GM18907 (cell line): ENCODE results near the gene FAM199X.
A peak's percentile ranks its signal among the peaks of the same experiment; 100 is the strongest.
"Not testable (repeated sequence)": the region's sequence is repeated elsewhere in the genome, so short reads cannot be mapped to it uniquely, and the experiment has no call there.

Experiments
- ATAC-seq: cut with Tn5 transposase; IDR thresholded peaks from one replicate; pipeline ENCODE4 v1.9.1; 2021; ENCODE audit warnings: mild to moderate bottlenecking, moderate library complexity; ENCODE audit not compliant: unreplicated experiment

Gene FAM199X

DNA sequence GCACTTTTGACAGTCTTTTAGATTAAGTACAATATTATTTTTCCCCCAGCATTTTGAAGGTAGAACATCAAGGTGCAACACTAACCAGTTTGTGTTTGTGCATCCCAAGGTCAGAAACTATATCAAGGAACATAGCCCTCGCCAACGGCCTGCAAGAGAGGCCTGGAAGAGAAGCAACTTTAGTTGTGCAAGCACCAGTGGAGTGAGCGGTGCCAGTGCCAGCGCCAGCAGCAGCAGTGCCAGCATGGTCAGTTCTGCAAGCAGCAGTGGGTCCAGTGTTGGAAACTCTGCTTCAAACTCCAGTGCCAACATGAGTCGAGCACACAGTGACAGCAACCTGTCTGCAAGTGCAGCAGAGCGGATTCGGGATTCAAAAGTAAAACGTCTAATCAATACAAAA is 21.7 kb downstream of the FAM199X start:
- no peak for ATAC-seq

DNA sequence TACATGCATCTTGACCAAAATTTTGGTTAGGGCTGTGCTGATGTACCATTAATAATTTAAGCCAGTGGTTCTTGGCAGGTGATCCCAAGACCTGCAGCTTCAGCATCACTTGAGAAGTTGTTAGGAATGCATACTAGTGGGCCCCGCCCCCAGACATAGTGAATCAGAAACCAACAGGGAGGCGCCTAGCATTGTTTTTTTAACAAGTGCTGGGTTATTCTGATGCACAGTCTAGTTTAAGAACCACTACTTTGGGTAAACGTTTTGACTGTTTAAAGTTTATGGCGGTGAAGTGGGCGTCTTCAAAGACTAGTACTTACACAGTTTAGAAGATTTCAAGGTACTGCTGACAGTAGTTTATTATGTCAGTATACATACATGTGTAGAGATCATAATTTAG is 23.6 kb downstream of the FAM199X start:
- ATAC-seq: no peak

DNA sequence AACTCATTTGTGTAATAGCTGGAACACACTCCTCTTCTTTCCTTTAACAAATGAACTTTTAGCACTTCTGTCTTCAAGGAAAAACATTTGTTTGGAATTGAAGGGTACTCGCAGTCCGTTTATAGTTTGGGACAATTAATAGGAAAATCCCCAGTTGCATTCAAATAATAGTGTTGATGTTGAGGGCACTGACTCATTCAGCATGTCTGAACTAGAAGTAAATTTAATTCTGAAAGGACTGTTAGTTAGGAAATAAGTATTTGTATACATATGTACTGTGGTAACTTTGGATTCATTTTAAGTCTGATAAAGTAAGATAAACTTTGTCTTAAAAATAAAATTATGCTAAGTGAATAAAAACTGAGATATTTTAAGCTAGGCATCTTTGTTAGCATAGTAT is 27.2 kb downstream of the FAM199X start:
- no peak for ATAC-seq

DNA sequence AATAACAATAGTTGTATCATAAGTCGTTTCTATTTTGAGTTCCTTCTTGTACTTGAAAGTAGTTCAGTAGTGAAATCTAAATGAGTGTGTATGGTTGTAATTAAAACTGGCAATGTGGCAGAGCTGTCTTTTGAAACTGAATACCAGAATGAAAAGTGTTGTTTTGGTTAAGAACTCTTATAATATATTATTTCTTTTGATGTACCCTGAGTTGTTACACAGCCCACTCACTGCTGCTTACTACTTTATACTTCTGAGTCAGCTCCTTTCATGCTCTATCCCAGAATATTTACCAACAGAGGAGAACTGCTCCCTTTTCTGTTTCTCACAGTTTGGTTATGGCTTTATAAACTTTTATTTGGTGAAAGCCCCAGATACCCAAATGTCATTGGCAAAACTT is 28.8 kb downstream of the FAM199X start:
- ATAC-seq: peak; percentile 30

DNA sequence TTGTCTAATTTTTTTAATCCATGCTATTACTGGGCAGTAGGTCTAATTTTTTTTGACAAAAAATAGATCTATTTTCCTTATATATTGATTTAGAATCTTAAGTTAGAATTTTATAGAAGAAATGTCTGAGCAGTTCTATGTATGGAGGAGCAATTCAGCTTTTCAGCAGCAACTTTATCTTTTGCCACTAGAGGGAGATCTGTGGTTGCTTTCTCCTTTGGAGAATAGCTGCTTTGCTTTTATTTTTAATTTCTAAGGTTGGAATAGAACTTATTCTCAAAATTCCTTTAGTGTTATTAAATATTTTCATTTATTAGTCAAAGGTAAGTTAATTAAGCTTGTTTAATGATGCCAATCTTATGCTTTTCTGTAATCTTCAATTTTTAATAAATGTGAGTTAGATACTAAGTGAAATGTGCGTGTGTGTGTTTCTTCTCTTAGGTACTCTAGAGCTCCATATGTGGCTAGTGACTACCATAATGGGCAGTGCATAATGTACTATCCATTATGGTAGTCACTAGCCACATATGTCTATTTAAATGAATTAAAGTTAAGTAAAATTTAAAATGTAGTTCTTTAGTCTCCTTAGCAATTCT is 29.3 kb downstream of the FAM199X start:
- peak; percentile 69 for ATAC-seq

DNA sequence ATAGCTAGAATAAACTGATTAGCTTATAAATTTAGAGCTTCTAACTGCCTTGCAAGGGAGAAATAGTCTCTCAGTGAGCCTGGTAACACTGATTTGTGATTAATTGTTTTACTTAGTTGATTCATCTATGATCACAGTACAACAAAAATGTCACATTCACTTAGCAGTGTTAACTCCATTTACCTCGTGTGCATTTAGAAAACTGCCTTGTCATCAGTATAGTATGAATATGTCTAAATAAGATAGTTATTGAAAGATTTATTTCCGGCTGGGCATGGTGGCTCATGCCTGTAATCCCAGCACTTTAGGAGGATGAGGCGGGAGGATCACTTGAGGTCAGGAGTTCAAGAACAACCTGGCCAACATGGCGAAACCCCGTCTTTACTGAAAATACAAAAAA is 39.3 kb downstream of the FAM199X start:
- no peak for ATAC-seq

DNA sequence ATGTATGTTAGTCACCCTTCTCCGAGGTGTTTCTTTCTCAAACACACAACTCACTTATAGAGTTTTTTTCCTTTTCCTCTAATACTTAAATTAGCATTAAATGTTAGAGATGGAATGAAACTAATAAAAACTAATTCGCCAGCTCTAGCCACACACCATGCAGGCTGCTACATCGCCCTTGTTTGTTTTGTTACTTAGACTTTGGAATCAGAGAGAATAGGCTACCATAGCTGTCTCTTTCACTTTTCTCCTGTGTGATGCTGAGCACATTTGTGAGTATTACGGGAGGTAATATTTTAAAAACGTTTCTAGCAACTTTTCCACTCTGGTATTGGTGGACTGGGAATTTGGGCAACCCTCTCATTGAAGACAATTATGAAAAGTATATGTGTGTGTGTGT is 44.9 kb downstream of the FAM199X start:
- ATAC-seq: no peak

DNA sequence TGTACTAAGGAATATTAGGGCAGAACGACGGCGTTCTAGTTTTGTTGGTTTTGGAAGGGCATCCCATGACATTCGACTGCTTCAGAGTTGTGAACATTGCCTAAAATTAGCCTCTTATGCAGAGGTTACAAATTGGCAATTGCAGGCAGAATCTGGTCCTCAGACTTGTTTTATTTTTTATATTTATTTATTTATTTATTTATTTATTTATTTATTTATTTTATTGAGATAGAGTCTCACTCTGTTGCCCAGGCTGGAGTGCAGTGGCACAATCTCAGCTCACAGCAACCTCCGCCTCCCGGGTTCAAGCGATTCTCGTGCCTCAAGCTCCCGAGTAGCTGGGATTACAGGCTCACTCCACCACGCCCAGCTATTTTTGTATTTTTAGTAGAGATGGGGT is 63.8 kb downstream of the FAM199X start:
- not testable (repeated sequence) for ATAC-seq
